ENCODE results near the gene CEP128.

Gene CEP128

GRCh38 chr14:80535171-80535570 lies 406.4 kb downstream of the CEP128 start:
- DNase-seq = no peak

- DNase-seq = no peak
Observed at GRCh38 chr14:80523518-80524117, 417.9 kb downstream of the CEP128 start.

- DNase-seq = no peak
Observed at GRCh38 chr14:80522936-80523335, 418.6 kb downstream of the CEP128 start.

- no peak for DNase-seq
Observed at GRCh38 chr14:80522411-80522810, 419.1 kb downstream of the CEP128 start.

- DNase-seq = no peak
Observed at GRCh38 chr14:80521456-80521855, 420.1 kb downstream of the CEP128 start.

GRCh38 chr14:80519002-80519401 lies 422.5 kb downstream of the CEP128 start:
- DNase-seq = no peak

GRCh38 chr14:80518173-80518572 lies 423.4 kb downstream of the CEP128 start:
- DNase-seq = no peak

- no peak for DNase-seq
Observed at GRCh38 chr14:80507292-80507869, 434.2 kb downstream of the CEP128 start.

GRCh38 chr14:80504781-80505180 lies 436.8 kb downstream of the CEP128 start:
- DNase-seq = no peak

GRCh38 chr14:80498533-80498932 lies 443.0 kb downstream of the CEP128 start:
- no peak for DNase-seq

- no peak for DNase-seq
Observed at GRCh38 chr14:80496090-80496489, 445.4 kb downstream of the CEP128 start.

- DNase-seq = no peak
Observed at GRCh38 chr14:80494769-80495168, 446.8 kb downstream of the CEP128 start.

- no peak for DNase-seq
Observed at GRCh38 chr14:80493620-80494019, 447.9 kb downstream of the CEP128 start.

- no peak for DNase-seq
Observed at GRCh38 chr14:80491650-80492049, 449.9 kb downstream of the CEP128 start.

GRCh38 chr14:80491131-80491530 lies 450.4 kb downstream of the CEP128 start:
- DNase-seq = no peak

- no peak for DNase-seq
Observed at GRCh38 chr14:80489513-80489912, 452.0 kb downstream of the CEP128 start.

- DNase-seq = no peak
Observed at GRCh38 chr14:80485764-80486163, 455.8 kb downstream of the CEP128 start.

GRCh38 chr14:80483331-80483730 lies 458.2 kb downstream of the CEP128 start:
- DNase-seq = no peak

- DNase-seq = no peak
Observed at GRCh38 chr14:80477388-80478160, 464.0 kb downstream of the CEP128 start.

GRCh38 chr14:80475074-80475473 lies 466.5 kb downstream of the CEP128 start:
- DNase-seq = no peak

GRCh38 chr14:80468331-80469122 lies 473.0 kb downstream of the CEP128 start:
- DNase-seq = no peak

GRCh38 chr14:80465546-80466220 lies 475.9 kb downstream of the CEP128 start:
- DNase-seq = no peak
